Upper lobe of left lung (tissue), 4 donors: ENCODE data around the gene TBX6.

Experiments
- CTCF ChIP-seq, 6 experiments: fragments of 450-650 bp in 4 of 6; fragments of 200-600 bp in 2 of 6; sonication (generic) in 2 of 6; IDR thresholded peaks; one replicate each; pipeline ENCODE4 v1.5.1; 2016 to 2019; ENCODE audit warnings: antibody characterized with exemption in 6 of 6
- POLR2A ChIP-seq, 4 donors: fragments of 450-650 bp; IDR thresholded peaks; one replicate each; pipeline ENCODE4 v1.5.1; 2016 to 2017; ENCODE audit warnings: antibody characterized with exemption in 4 of 4, mild to moderate bottlenecking in 2 of 4
- POLR2AphosphoS5 ChIP-seq, 2 donors: sonication (generic); formaldehyde crosslinking; IDR thresholded peaks; one replicate each; pipeline ENCODE4 v1.5.1; 2017; ENCODE audit warnings: antibody characterized with exemption in 2 of 2

GRCh38 chr16:30077656-30078055, 14.1 kb downstream of the TBX6 start:
- TF ChIP-seq CTCF (IDR thresholded peaks at IDR 0.05) = no peak
- no peak for TF ChIP-seq POLR2A (IDR thresholded peaks at IDR 0.05)
- TF ChIP-seq POLR2AphosphoS5 (IDR thresholded peaks at IDR 0.05) = no peak
